Embryonic facial prominence (tissue), 1 donor: Measurements from ENCODE around the gene PRAMEF17.
"Not testable (repeated sequence)": the region's sequence is repeated elsewhere in the genome, so short reads cannot be mapped to it uniquely, and the experiment has no call there.

Source experiments
- DNase-seq: peaks from one replicate; pipeline ENCODE4 v3.0.0-alpha.2; 2016; ENCODE audit errors: extremely low spot score

PRAMEF17 gene, protein sequence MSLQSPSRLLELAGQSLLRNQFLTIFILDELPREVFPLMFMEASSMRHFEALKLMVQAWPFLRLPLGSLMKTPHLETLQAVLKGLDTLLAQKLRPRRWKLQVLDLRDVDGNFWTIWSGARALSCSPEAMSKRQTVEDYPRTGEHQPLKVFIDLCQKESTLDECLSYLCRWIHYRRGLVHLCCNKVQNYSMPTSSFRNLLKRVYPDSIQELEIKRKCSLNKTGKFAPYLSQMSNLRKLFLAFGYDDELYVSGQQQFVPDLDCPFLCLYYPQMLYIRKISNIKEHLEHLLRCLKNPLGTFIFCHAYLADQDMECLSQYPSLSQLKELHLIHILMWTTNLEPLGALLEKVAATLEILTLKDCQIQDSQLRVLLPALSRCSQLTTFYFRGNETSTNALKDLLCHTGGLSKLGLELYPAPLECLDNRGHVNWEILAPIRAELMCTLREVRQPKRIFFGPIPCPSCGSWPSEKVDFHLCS

DNA sequence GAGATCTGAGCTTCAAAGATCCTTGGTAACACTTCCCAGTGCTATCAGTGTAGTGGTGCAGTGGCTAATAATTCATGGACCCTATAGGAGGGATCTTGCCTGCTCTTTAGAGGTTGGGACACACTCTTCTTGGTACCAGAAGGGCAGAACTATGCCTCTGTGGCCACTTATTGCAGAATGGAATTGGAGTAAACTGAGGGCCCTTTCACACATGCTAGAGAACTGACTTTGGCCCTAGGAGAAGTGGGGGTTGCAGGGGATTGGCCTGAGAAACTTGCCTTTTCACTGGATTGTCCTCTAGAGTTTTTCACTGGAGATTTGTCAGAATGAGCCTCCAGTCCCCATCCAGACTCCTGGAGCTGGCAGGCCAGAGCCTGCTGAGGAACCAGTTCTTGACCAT lies at the start of gene PRAMEF17:
Gene PRAMEF17 (plus strand): TSS at position 301 of the 400 bp plus-strand sequence. CDS start 26 bp downstream, at position 327.
- not testable (repeated sequence) for DNase-seq

DNA sequence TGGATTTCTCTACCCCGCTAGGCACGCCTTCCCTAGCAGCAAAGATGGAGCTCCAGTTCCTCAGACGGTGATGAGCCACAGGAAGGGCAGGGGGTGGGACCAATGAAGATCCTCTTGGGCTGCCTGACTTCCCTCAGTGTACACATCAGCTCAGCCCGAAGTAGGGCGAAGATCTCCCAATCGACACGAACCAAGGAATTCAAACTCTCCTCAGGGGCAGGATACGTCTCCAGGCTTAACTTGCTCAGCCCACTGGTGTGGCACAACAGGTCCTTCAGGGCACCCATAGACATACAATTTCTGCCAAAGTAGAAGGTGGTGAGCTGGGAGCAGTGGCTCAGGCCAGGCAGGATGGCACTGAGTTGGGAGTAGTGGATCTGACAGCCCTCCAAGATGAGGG lies 46.9 kb upstream of the PRAMEF17 start:
- not testable (repeated sequence) for DNase-seq

DNA sequence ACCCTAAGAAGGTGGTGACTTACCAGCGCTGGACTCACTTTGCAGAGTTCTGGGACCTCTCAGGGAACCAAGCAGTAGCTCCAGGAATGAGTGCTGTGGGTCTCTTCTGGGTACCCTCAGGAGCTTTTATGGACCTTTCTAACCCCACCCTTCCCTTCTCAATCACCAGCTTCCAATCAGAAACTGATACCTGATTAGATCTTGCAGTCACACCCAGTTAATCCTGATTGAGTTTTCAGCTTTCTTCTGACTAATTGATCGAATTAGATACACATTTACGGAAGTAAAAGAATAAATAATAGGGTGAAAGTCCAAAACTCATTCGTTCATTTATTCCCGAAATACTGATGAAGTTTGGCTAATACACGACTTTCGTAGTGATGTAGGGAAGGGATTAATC lies 42.4 kb upstream of the PRAMEF17 start, which contains the start of gene PRAMEF14:
Gene PRAMEF14 (minus strand): TSS at position 101 of the 400 bp plus-strand sequence. CDS start 1,820 bp downstream, outside the sequence.
- not testable (repeated sequence) for DNase-seq

DNA sequence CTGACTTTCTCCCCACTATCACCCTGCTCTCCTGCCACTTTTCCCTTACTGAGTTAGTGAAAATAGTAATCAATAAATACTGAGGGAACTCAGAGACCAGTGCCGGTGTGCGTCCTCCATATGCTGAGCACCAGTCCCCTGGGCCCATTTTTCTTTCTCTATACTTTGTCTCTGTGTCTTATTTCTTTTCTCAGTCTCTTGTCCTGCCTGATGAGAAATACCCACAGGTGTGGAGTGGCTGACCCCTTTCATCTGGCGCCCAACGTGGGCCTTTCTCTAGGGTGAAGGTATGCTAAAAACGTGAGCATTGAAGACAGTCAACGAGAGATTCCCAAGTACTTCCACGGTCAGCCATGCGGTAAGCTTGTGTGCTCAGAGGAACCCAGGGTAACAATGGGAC lies 36.0 kb upstream of the PRAMEF17 start:
- not testable (repeated sequence) for DNase-seq

DNA sequence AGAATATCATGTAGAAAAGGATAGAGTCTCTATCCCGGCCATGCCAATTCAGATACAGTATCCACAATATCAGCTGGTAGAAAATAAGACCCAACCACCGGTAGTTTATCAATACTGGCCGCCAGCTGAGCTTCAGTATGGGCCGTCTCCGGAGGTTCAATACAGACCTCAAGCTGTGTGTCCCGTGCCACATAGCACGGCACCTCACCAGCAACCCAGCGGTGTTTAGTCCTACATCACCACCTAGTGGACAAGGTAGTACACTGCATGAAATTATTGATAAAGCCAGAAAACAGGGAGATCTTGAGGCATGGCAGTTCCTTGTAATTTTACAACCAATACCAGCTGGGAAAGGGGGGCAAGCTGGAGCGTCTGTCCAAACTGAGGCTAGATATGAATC lies 35.0 kb upstream of the PRAMEF17 start:
- DNase-seq = not testable (repeated sequence)

DNA sequence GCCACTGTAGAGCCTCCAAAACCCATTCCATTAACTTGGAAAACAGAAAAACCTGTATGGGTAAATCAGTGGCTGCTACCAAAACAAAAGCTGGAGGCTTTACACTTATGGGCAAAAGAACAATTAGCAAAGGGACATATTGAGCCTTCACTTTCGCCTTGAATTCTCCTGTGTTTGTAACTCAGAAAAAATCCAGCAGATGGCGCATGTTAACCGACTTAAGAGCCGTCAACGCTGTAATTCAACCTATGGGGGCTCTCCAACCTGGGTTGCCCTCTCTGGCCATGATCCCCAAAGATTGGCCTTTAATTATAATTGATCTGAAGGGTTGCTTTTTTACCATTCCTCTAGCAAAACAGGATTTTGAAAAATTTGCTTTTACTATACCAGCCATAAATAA lies 32.7 kb upstream of the PRAMEF17 start:
- DNase-seq = not testable (repeated sequence)

DNA sequence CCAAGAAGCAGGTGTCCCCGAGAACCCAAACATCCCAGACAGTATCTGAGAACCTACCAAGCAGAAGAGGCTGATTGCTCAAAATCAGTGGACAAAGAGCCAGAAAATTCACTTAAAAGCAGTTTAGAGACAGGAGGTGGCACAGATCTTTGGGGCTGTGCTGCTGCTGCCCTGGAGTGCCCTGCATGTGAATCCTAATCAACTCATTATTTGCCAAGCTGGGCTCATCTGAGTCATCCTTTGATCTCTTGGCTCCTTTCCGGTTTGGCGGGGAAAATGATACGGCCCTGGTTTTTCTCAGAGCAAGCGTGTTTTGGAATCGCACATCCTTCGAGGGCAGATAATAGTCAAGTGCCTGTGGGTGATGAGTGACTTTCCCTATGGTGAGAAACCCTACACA lies 27.1 kb upstream of the PRAMEF17 start:
- not testable (repeated sequence) for DNase-seq

DNA sequence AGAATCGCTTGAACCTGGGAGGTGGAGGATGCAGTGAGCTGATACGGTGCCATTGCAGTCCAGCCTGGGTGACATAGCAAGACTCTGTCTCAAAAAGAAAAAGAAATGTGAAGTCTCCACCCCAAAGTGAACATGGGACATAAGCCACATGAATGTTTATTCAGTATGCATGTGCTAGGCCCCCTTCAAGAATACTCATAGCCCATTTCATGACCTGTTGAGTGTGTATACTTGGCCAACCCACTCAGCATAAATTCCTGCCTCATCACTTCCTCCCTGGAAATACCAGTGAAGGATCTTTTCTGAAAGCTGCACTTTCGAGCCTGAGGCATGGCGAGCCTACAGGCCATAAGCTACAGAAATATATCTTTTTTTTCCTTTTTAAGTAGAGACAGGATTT lies 24.5 kb upstream of the PRAMEF17 start:
- not testable (repeated sequence) for DNase-seq

DNA sequence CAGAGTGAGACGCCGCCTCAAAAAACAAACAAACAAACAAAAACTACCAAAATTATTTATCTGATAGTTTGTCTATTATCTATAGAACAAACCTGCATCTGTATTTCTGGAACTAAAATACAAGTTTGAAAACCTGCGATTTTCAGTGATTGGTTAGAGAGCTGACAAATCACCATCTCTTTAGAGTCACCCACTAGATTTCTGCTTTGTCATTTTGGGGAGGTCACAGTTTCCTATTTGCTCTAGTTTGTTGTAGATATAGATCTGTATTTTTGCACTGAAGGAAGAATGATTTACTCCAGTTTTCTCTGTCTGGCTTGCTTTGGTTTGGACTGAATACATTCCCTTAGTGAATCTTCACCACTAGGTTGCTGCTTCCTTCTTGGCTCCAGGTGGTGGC lies 22.9 kb upstream of the PRAMEF17 start:
- DNase-seq = not testable (repeated sequence)

DNA sequence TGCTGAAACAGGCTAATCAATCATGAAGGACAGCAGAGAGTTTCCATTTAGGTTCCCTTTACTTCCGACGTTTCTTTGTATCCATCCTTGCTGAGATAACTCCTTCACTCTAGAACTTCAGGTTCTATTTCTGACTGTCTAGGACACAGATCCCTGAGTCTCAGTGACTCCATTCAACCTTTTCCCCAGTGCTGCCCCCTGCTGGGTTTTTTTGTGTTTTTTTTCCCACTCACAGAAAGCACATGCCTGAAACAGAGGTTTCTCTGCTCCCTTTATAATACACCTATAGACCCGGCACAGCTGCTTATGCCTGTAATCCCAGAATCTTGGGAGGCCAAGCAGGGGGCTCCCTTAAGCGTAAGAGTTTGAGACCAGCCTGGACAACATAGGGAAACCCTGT lies 20.9 kb upstream of the PRAMEF17 start:
- not testable (repeated sequence) for DNase-seq

DNA sequence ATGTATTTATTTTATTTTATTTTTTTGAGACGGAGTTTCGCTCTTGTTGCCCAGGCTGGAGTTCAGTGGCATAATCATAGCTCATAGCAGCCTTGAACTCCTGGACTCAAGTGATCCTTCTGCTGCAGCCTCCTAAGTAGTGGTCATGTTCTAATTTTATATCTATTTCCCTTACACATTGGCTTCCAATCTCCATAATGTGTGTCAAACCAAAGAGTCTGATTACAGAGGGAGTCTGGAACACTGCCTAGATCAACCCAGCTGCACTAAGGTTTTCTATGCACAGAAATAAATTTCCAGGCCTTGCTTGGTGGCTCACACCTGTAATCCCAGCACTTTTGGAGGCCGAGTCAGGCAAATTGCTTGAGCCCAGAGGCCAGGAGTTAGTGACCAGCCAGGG lies 10.4 kb upstream of the PRAMEF17 start:
- DNase-seq = not testable (repeated sequence)

DNA sequence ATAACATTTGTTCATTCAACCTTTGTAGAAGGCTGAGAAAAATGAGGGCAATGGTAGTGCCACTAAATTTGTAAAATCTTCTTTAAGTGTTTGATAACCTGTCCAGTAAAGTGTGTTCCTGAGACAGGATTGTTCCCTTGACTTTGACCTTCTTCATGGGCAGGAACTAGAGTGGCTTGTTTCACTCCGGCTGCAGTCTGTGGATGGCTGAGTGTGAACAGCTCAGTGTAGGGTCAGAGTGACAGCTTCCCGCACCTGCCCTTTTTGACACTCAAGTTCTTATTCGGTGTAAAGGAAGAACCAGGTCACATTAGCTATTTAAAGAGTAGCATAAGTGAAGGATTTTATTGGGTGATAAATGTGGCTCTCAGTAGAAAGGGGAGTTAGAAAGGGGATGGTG lies 9.1 kb upstream of the PRAMEF17 start:
- not testable (repeated sequence) for DNase-seq

DNA sequence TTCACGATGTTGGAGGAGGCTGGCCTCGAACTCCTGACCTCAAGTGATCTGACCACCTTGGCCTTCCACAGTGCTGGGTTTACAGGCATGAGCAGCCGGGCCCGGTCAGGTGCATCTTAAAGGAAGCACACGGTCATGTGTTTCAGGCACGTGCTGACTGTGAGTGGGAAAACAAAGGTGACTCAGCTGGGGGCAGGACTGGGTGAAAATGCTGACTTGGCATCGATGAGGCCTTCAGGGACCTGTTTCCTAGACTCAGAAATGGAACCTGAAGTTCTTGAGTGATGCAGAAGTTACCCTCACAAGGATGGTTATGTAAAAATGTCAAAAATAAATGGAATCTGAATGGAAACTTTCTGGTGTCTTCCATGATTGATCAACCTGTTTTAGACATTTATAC lies 3.6 kb downstream of the PRAMEF17 start:
- not testable (repeated sequence) for DNase-seq

DNA sequence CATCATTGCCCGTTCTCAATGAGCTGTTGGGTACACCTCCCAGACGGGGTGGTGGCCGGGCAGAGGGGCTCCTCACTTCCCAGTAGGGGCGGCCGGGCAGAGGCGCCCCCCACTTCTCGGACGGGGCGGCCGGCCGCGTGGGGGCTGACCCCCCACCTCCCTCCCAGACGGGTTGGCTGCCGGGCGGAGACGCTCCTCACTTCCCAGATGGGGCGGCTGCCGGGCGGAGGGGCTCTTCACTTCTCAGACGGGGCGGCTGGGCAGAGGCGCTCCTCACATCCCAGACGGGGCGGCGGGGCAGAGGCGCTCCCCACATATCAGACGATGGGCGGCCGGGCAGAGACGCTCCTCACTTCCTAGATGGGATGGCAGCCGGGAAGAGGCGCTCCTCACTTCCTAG lies 5.3 kb downstream of the PRAMEF17 start:
- DNase-seq = not testable (repeated sequence)

DNA sequence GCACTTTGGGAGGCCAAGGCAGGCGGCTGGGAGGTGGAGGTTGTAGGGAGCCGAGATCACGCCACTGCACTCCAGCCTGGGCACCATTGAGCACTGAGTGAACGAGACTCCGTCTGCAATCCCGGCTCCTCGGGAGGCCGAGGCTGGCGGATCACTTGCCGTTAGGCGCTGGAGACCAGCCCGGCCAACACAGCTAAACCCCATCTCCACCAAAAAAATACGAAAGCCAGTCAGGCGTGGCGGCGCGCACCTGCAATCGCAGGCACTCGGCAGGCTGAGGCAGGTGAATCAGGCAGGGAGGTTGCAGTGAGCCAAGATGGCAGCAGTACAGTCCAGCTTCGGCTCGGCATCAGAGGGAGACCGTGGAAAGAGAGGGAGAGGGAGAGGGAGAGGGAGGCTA lies 5.9 kb downstream of the PRAMEF17 start:
- DNase-seq = not testable (repeated sequence)

DNA sequence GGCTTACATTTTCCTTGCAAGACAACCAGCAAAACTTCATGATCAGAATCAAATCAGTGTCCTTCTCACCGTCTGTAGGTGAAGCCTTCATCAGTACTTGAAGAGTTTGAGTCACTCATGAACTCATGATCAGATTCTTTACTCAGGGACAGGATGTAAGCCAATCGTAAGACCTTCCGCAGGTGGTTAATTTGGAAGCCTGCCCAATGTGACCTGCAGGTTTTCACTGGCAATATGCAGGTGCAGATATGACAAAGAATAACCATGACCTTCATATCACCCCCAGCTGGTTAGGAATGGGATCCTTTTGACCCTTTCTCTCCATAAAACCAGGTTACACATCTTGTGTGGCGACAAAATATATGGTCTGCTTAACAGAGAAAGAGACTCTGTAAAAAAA lies 18.4 kb downstream of the PRAMEF17 start:
- no peak for DNase-seq

DNA sequence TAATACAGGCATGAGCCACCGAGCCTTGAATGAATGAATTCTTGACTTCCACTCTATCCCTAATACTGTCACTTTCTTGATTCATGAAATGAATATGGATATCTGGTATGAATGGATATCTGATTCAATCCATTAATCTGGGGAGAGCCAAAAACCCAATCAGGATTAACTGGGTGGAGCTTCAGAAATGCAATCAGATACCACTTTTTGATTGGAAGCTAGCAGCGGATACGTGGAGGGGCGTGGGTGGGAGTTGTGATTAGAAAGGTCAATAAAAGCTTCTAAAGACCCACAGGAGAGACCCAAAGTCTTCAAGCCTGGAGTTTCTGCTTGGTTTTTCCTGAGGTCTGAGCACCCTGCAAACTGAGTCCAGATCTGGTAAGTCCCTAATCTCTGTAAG lies 20.7 kb downstream of the PRAMEF17 start, which contains the start of gene PRAMEF20:
Gene PRAMEF20 (plus strand): TSS at position 301 of the 400 bp plus-strand sequence. CDS start 5,905 bp downstream, outside the sequence.
- DNase-seq = not testable (repeated sequence)

DNA sequence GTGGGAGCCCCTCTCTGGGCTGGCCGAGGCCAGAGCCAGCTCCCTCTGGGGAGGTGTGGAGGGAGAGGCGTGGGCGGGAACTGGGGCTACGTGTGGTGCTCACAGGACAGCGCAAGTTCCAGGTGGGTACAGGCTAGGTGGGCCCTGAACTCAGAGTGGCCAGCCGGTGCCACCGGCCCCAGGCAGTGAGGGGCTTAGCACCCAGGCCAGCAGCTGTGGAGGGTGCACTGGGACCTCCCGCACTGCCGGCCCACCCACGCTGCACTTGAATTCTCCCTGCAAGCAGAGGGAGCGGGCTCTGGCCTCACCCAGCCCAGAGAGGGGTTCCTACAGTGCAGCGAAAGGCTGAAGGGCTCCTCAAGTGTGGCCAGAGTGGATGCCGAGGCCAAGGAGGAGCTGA lies 41.1 kb downstream of the PRAMEF17 start:
- DNase-seq = no peak

DNA sequence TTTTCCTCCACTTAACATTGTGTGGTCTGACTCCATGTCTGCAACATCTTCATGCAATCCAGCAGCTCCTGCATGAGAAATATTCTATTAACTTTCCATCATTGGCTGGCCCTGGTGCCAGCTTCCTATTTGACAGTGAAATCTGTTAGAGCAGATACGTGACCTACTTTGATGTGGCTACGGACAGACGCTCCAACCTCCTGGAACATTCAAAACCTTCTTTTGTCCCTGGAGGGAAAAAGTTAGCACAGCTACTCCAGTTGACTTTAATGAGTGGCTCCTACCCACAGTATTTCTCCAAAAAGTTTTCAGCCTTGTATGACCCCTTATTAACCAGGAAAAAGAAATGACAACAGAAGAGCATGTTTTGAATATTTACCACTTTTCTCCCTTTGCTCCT lies 42.8 kb downstream of the PRAMEF17 start:
- no peak for DNase-seq

DNA sequence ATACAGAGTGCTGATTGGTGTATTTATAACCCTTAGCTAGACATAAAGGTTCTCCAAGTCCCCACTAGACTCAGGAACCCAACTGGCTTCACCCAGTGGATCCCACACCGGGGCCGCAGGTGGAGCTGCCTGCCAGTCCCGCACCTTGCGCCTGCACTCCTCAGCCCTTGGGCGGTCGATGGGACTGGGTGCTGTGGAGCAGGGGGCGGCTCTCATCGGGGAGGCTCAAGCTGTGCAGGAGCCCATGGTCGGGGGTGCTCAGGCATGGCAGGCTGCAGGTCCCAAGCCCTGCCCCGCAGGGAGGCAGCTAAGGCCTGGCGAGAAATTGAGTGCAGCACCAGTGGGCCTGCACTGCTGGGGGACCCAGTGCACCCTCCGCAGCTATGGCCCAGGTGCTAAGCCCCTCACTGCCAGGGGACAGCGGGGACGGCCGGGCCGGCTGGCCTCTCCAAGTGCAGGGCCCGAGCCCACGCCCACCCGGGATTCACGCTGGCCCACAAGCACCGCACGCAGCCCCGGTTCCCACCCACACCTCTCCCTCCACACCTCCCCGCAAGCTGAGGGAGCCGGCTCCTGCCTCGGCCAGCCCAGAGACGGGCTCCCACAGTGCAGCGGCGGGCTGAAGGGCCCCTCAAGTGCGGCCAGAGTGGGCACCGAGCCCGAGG lies 44.4 kb downstream of the PRAMEF17 start:
- not testable (repeated sequence) for DNase-seq

DNA sequence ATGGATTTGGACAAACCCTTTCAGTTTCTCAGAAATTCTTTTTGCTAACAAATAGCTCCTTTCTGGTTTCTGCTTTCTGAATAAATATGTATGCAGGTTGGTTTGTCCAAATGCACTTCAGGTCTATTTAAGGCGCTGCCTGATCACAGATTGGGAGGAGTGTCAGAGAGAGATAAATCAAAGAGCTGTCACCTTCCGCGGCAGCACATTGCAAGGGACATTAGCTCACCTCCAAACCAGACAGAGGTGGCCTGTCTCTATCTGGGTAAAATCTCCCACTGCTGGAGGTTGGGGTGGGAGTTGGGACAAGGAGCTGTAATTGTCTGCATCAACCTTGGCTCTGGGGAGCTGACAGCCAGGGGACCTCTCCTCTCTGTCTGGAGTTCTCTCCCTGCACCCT lies 46.0 kb downstream of the PRAMEF17 start:
- no peak for DNase-seq

DNA sequence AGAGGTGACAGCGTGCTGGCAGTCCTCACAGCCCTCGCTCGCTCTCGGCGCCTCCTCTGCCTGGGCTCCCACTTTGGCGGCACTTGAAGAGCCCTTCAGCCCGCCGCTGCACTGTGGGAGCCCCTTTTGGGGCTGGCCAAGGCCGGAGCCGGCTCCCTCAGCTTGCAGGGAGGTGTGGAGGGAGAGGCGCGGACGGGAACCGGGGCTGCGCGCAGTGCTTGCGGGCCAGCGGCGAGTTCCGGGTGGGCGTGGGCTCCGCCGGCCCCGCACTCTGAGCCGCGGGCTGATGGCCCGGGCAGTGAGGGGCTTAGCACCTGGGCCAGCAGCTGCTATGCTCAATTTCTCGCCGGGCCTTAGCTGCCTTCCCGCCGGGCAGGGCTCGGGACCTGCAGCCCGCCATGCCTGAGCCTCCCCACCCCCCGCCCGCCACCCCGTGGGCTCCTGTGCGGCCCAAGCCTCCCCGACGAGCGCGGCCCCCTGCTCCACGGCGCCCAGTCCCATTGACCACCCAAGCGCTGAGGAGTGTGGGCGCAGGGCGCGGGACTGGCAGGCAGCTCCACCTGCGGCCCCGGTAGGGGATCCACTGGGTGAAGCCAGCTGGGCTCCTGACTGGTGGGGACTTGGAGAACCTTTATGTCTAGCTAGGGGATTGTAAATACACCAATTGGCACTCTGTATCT lies 49.8 kb downstream of the PRAMEF17 start:
- DNase-seq = not testable (repeated sequence)
